Endothelial cell of umbilical vein (primary cell): Measurements from ENCODE around the gene RAB40C. TPM values are rescaled to one million over a fixed set of nuclear protein-coding genes. Genes with fewer than 3 reads are reported as not detected.
A peak's percentile ranks its signal among the peaks of the same experiment; 100 is the strongest.

Experiments used
- BruUV-seq: library from RNA; stranded (reverse); fragments of 400-500 nt; replicated peaks from 2 replicates; lab custom pipeline; 2021; lab: Mats Ljungman, UMichigan
- CTCF ChIA-PET: fragments of 300-600, 350-600 bp; sonication (Branson Sonifier 250); formaldehyde crosslinking; loops from one replicate; lab custom pipeline; 2021; ENCODE audit warnings: antibody characterized with exemption, inconsistent platforms; lab: Charles Lee
- POLR2A ChIA-PET: fragments of 300-600, 350-600 bp; sonication (Branson Sonifier 250); formaldehyde crosslinking; loops from one replicate; lab custom pipeline; 2021; ENCODE audit warnings: antibody characterized with exemption, inconsistent platforms; lab: Charles Lee
- DNase-seq: peaks from one replicate; pipeline ENCODE4 v3.0.0-alpha.2; 2011; ENCODE audit warnings: low read depth, low spot score
- FAIRE-seq: peaks from 2 replicates; lab custom pipeline; 2011; peaks lifted over from hg19 to GRCh38; lab: Jason Lieb, UNC
- H2AFZ ChIP-seq: 2 replicates; pipeline ENCODE4 v1.6.0; 2012; ENCODE audit warnings: low read depth, low read length, control low read depth, inconsistent platforms
- H3K27ac ChIP-seq: 2 replicates; pipeline ENCODE4 v1.5.1; 2011; ENCODE audit warnings: low read depth, mild to moderate bottlenecking, control low read depth, low read length, moderate library complexity; ENCODE audit not compliant: insufficient read depth
- H3K27me3 ChIP-seq, 2 experiments: 2 replicates each; pipeline versions ENCODE4 v1.6.0 to v1.6.1; 2011; ENCODE audit warnings: low read length in 2 of 2, mixed read lengths in 1 of 2; ENCODE audit not compliant: control insufficient read depth in 2 of 2, insufficient read depth in 2 of 2
- H3K36me3 ChIP-seq, 2 experiments: 2 replicates in 1 of 2; 3 replicates in 1 of 2; pipeline ENCODE4 v1.5.1; 2011; ENCODE audit warnings: low read length in 2 of 2, mild to moderate bottlenecking in 1 of 2, moderate library complexity in 1 of 2; ENCODE audit not compliant: control insufficient read depth in 2 of 2, insufficient read depth in 2 of 2; ENCODE audit errors: extremely low read depth in 1 of 2
- H3K4me1 ChIP-seq: 3 replicates; pipeline ENCODE4 v1.5.1; 2011; ENCODE audit warnings: mild to moderate bottlenecking, low read length; ENCODE audit not compliant: control insufficient read depth, insufficient read depth; ENCODE audit errors: extremely low read depth
- H3K4me2 ChIP-seq: 2 replicates; pipeline ENCODE4 v1.6.1; 2011; ENCODE audit warnings: low read length, control low read depth, mixed read lengths; ENCODE audit not compliant: insufficient read depth
- H3K4me3 ChIP-seq, 3 experiments: fragments of 200-600 bp in 1 of 3; sonication (generic), shearing (Covaris generic) in 1 of 3; replicated peaks in 1 of 3; 2 replicates each; pipeline ENCODE4 v1.5.1; 2011 to 2016; ENCODE audit warnings: control low read depth in 3 of 3, low read length in 3 of 3, mild to moderate bottlenecking in 2 of 3, inconsistent platforms in 1 of 3, low read depth in 1 of 3, moderate library complexity in 1 of 3; ENCODE audit not compliant: insufficient read depth in 1 of 3
- H3K79me2 ChIP-seq: 2 replicates; pipeline ENCODE4 v1.6.0; 2012; ENCODE audit warnings: low read length, inconsistent platforms; ENCODE audit not compliant: control insufficient read depth, insufficient read depth
- H3K9ac ChIP-seq: replicated peaks from 2 replicates; pipeline ENCODE3; 2011; ENCODE audit warnings: low read length, control low read depth; ENCODE audit not compliant: insufficient read depth; ENCODE audit errors: extremely low read depth
- H3K9me1 ChIP-seq: replicated peaks from 3 replicates; pipeline ENCODE4 v1.6.0; 2011; ENCODE audit warnings: mild to moderate bottlenecking, low read length; ENCODE audit not compliant: control insufficient read depth, insufficient read depth; ENCODE audit errors: extremely low read depth
- H3K9me3 ChIP-seq: replicated peaks from 2 replicates; pipeline ENCODE4 v1.5.1; 2012; ENCODE audit warnings: low read length, inconsistent platforms; ENCODE audit not compliant: control insufficient read depth, insufficient read depth
- H4K20me1 ChIP-seq: replicated peaks from 2 replicates; pipeline ENCODE3; 2011; ENCODE audit warnings: mild to moderate bottlenecking, low read length; ENCODE audit not compliant: control insufficient read depth, insufficient read depth; ENCODE audit errors: extremely low read depth
- EZH2 ChIP-seq: IDR thresholded peaks from 2 replicates; pipeline ENCODE4 v1.6.1; 2012; ENCODE audit warnings: borderline replicate concordance, low read depth, mild to moderate bottlenecking, moderate library complexity, low read length, inconsistent platforms; ENCODE audit not compliant: severe bottlenecking
- FOS ChIP-seq: IDR thresholded peaks from 2 replicates; pipeline ENCODE4 v1.6.1; 2011; ENCODE audit warnings: mild to moderate bottlenecking, low read length, moderate library complexity, borderline replicate concordance; ENCODE audit not compliant: insufficient read depth
- GATA2 ChIP-seq: IDR thresholded peaks from 2 replicates; pipeline ENCODE4 v1.7.0; 2011; ENCODE audit warnings: low read depth, mild to moderate bottlenecking, moderate library complexity, mixed read lengths, low read length; ENCODE audit not compliant: insufficient read length, insufficient read depth
- JUN ChIP-seq: IDR thresholded peaks from 2 replicates; pipeline ENCODE4 v1.6.1; 2011; ENCODE audit warnings: borderline replicate concordance, low read depth; ENCODE audit not compliant: insufficient read length, insufficient read depth
- MAX ChIP-seq: IDR thresholded peaks from 2 replicates; pipeline ENCODE4 v1.6.1; 2011; ENCODE audit not compliant: insufficient read depth, insufficient read length
- MYC ChIP-seq: IDR thresholded peaks from one replicate; pipeline ENCODE4 v1.6.1; 2011; ENCODE audit warnings: mild to moderate bottlenecking, low read depth, low read length
- POLR2A ChIP-seq: IDR thresholded peaks from 2 replicates; pipeline ENCODE4 v1.6.1; 2012; ENCODE audit warnings: low read depth, mild to moderate bottlenecking, control low read depth, low read length
- POLR2AphosphoS5 ChIP-seq: IDR thresholded peaks from 2 replicates; pipeline ENCODE4 v1.6.1; 2012; ENCODE audit warnings: low read depth, mild to moderate bottlenecking, control low read depth, low read length, moderate library complexity; ENCODE audit not compliant: insufficient read depth
- dilution Hi-C: fragments of 300-500 bp; cut with MboI; formaldehyde crosslinking; loops from one replicate; pipeline ENCODE4 v1.15.0; 2019; ENCODE audit warnings: low sequenced_read_pairs; ENCODE audit not compliant: extremely low pct_ligation_motif_present
- intact Hi-C: fragments of 100-400 bp; cut with micrococcal nuclease; formaldehyde crosslinking; loops from one replicate; pipeline ENCODE4 v1.10.0; 2022
- polyA plus RNA-seq, 4 experiments: library from polyadenylated mRNA; depleted of rRNA in 3 of 4; stranded (reverse) in 3 of 4; unstranded in 1 of 4; fragments of >200 nt; gene quantifications; 2 replicates each; pipeline versions ENCODE4 v1.2.1 to v1.2.3, GENCODE V29; 2011 to 2012; ENCODE audit warnings: missing spikeins in 1 of 4
- total RNA-seq: library from RNA; stranded (reverse); gene quantifications from 2 replicates; pipeline ENCODE4 v1.2.3, GENCODE V29; 2021
- TF ChIP-seq, protein P1 (sequence below), 2 donors: IDR thresholded peaks; 1 replicate in 1 of 2; 2 replicates in 1 of 2; pipeline ENCODE4 v1.5.1; 2011; ENCODE audit warnings: low read length in 2 of 2, mild to moderate bottlenecking in 2 of 2, moderate library complexity in 2 of 2, control low read depth in 1 of 2, inconsistent platforms in 1 of 2, low read depth in 1 of 2; ENCODE audit not compliant: insufficient read depth in 1 of 2; ENCODE audit errors: extremely low read depth in 1 of 2

RAB40C gene
- total and polyA plus RNA-seq, 2 donors (not counting 3 experiments of a cell fraction or from before 2014, with no cell fraction given): 12.4 to 18.8 TPM

DNA sequence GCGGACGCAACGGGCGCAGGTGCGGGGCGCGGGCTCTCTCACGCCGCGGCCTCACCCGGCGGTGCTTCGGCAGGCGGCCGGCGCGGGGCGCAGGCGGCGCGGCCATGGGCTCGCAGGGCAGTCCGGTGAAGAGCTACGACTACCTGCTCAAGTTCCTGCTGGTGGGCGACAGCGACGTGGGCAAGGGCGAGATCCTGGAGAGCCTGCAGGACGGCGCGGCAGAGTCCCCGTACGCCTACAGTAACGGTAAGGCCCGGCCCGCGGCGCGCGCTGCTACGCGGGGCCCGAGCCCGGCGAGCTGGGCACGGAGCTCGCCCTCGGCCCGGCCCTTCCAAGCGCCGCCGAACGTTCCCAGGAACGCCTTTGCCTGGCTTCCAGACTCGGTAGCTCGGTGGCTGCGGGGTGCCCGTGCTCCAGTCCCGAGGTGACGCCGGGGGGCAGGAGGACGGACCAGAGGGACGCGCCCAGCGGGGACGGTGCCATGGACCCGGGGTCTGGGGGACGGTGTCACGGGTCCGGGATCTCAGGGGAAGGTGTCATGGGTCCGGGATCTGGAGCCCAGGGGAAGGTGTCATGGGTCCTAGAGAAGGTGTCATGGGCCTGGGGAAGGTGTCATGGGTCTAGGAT, 435 bp downstream of the RAB40C start:
- Histone ChIP-seq H4K20me1 (no peaks in the 10 kb centered on the region), H3K27me3 (no peaks in the 10 kb centered on the region), H3K4me1 (peaks cover 16% of the 10 kb centered on the region), H3K9ac (peak overlapping the region; percentile 64), H3K4me2 (peak overlapping the region; percentile 53), H3K79me2 (peaks cover 27% of the 10 kb centered on the region), H3K9me1 (no peaks in the 10 kb centered on the region), H3K4me3 (peak overlapping the region; percentile 20 to 79 (median 44)), H2AFZ (peak overlapping the region; percentile 78), H3K36me3 (peaks cover 0 to 3% of the 10 kb centered on the region in 2 experiments), H3K27ac (peak overlapping the region; percentile 51), H3K9me3 (no peaks in the 10 kb centered on the region)
- TF ChIP-seq EZH2 (no peak), POLR2AphosphoS5 (peak; percentile 52), POLR2A (peak; percentile 43)
- TF ChIP-seq, protein P1, sequence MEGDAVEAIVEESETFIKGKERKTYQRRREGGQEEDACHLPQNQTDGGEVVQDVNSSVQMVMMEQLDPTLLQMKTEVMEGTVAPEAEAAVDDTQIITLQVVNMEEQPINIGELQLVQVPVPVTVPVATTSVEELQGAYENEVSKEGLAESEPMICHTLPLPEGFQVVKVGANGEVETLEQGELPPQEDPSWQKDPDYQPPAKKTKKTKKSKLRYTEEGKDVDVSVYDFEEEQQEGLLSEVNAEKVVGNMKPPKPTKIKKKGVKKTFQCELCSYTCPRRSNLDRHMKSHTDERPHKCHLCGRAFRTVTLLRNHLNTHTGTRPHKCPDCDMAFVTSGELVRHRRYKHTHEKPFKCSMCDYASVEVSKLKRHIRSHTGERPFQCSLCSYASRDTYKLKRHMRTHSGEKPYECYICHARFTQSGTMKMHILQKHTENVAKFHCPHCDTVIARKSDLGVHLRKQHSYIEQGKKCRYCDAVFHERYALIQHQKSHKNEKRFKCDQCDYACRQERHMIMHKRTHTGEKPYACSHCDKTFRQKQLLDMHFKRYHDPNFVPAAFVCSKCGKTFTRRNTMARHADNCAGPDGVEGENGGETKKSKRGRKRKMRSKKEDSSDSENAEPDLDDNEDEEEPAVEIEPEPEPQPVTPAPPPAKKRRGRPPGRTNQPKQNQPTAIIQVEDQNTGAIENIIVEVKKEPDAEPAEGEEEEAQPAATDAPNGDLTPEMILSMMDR (IDR thresholded peaks at IDR 0.05; ENCODE audit: extremely low read depth in 1 of 2, insufficient read depth in 1 of 2, low read depth in 1 of 2, low read length in 2 of 2): no peak
- FAIRE-seq: no peak
- peak; percentile 55 for DNase-seq
- dilution Hi-C loops (no loop called here), intact Hi-C loops (no loop called here)
- POLR2A ChIA-PET: no interaction called here
- BruUV-seq: no TSS peak
- CTCF ChIA-PET: interaction anchor here (0.7 to 1.2 kb wide), 10 partner anchors 10 to 69 kb away, joined by 3 to 8 read pairs (median 3); partner anchors contain the start of gene METTL26

- Histone ChIP-seq H3K4me1 (peaks cover 16% of the 10 kb centered on the region), H3K4me2 (peak overlapping the region; percentile 53), H2AFZ (no peak overlapping the region), H3K79me2 (peaks cover 27% of the 10 kb centered on the region), H3K27me3 (no peaks in the 10 kb centered on the region), H3K4me3 (peak overlapping the region; percentile 20 to 79 (median 44)), H4K20me1 (no peaks in the 10 kb centered on the region), H3K27ac (no peak overlapping the region), H3K36me3 (peaks cover 0 to 3% of the 10 kb centered on the region in 2 experiments), H3K9me3 (no peaks in the 10 kb centered on the region), H3K9me1 (no peaks in the 10 kb centered on the region), H3K9ac (peak overlapping the region; percentile 64)
- DNase-seq (no peak), FAIRE-seq (no peak)
- dilution Hi-C loops: no loop called here
- ChIA-PET CTCF (interaction anchor here (0.7 to 1.2 kb wide), 10 partner anchors 10 to 68 kb away, joined by 3 to 8 read pairs (median 3); partner anchors contain the start of gene METTL26), POLR2A (no interaction called here)
- intact Hi-C loops: no loop called here
- BruUV-seq: no TSS peak
- TF ChIP-seq, protein P1 (IDR thresholded peaks at IDR 0.05; ENCODE audit: extremely low read depth in 1 of 2, insufficient read depth in 1 of 2, low read depth in 1 of 2, low read length in 2 of 2): no peak
- TF ChIP-seq JUN: no peak
- TF ChIP-seq MAX: no peak
- no peak for TF ChIP-seq MYC
- no peak for TF ChIP-seq EZH2
- no peak for TF ChIP-seq POLR2A
- no peak for TF ChIP-seq FOS
- no peak for TF ChIP-seq POLR2AphosphoS5
- TF ChIP-seq GATA2: no peak
Observed at GRCh38 chr16:590815-591200, 942 bp downstream of the RAB40C start.
